NT2/D1 (cell line): ENCODE measurements around the gene APOA1.

Experiments
- DNase-seq: peaks from one replicate; pipeline ENCODE4 v3.0.0-alpha.2; 2011; ENCODE audit warnings: low read depth, low spot score
- H3K27me3 ChIP-seq: 2 replicates; pipeline ENCODE4 v1.6.0; 2011; ENCODE audit warnings: mild to moderate bottlenecking; ENCODE audit not compliant: insufficient read length, insufficient read depth
- H3K36me3 ChIP-seq: 2 replicates; pipeline ENCODE4 v1.6.1; 2011; ENCODE audit warnings: mild to moderate bottlenecking, low read length, mixed read lengths; ENCODE audit not compliant: insufficient read depth, insufficient read length
- H3K4me1 ChIP-seq: 2 replicates; pipeline ENCODE4 v1.5.1; 2011; ENCODE audit not compliant: insufficient read depth, insufficient read length
- H3K4me3 ChIP-seq: 2 replicates; pipeline ENCODE4 v1.5.1; 2011; ENCODE audit warnings: low read depth; ENCODE audit not compliant: insufficient read length
- H3K9ac ChIP-seq: 2 replicates; pipeline ENCODE4 v1.6.0; 2011; ENCODE audit warnings: low read depth; ENCODE audit not compliant: insufficient read length
- H3K9me3 ChIP-seq: 2 replicates; pipeline ENCODE4 v1.5.1; 2011; ENCODE audit warnings: mild to moderate bottlenecking, low read length; ENCODE audit not compliant: insufficient read depth
- SUZ12 ChIP-seq: IDR thresholded peaks from 2 replicates; pipeline ENCODE4 v1.6.1; 2011; ENCODE audit not compliant: insufficient read length, insufficient read depth; ENCODE audit errors: extremely low read depth
- YY1 ChIP-seq: IDR thresholded peaks from 2 replicates; pipeline ENCODE4 v1.6.1; 2011; ENCODE audit not compliant: insufficient read length, insufficient read depth
- ZNF274 ChIP-seq: IDR thresholded peaks from 2 replicates; pipeline ENCODE4 v1.6.1; 2011; ENCODE audit warnings: mild to moderate bottlenecking, low read depth, low read length

The APOA1 gene

DNA sequence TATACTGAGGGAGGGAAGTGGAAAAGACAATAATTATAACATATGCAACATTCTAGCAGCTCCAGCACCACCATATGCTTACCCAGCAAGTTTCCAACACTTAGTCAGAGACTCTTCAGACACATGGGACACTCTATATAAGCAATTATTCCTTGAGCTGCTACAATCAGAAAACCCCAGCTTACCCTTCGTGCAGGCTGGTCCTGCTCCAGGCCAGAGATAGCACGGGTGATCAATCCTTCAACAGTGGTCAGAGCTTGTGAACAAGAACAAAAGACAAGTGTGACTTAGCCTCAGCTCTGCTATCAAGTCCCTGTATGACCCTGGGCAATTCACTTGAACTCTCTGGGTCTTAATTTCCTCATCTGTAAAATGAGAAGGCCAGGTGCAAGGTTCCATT lies 51.1 kb downstream of the APOA1 start:
- Histone ChIP-seq H3K9ac (no peak overlapping the region), H3K36me3 (peaks cover 53% of the 10 kb centered on the region), H3K4me1 (peaks cover 3% of the 10 kb centered on the region), H3K9me3 (no peaks in the 10 kb centered on the region), H3K27me3 (peaks cover 25% of the 10 kb centered on the region), H3K4me3 (no peak overlapping the region)
- no peak for TF ChIP-seq SUZ12
- TF ChIP-seq ZNF274 = no peak
- TF ChIP-seq YY1 = no peak
- DNase-seq = no peak
